Left colon (tissue), 2 donors: ENCODE measurements around the gene ESRRA. TPM values are rescaled to one million over a fixed set of nuclear protein-coding genes. Genes with fewer than 3 reads are reported as not detected.
A peak's percentile ranks its signal among the peaks of the same experiment; 100 is the strongest.
"Not testable (repeated sequence)": the region's sequence is repeated elsewhere in the genome, so short reads cannot be mapped to it uniquely, and the experiment has no call there.

Source experiments
- ATAC-seq: fragments of 200-7000 bp; cut with Tn5 transposase; one replicate; pipeline ENCODE4 v1.9.1; 2020; ENCODE audit warnings: mild to moderate bottlenecking, moderate library complexity
- DNase-seq, 2 donors: peaks; one replicate each; pipeline ENCODE4 v3.0.0-alpha.2; 2020
- intact Hi-C, 2 donors: fragments of 100-400 bp; cut with DNase I in 1 of 2; cut with micrococcal nuclease in 1 of 2; formaldehyde crosslinking; loops; one replicate each; pipeline versions ENCODE4 v1.11.2 to v1.14.0; 2022; cut with DNase I, micrococcal nuclease
- total RNA-seq, 2 donors: library from RNA; stranded (reverse); fragmentation: NEBNext Ultra II Directional; extraction: Animal tissue kit (Norgen Biotek cat#: 25700); gene quantifications; one replicate each; pipeline ENCODE4 v1.2.1, GENCODE V29; 2021
- donor health status: DM: no; HTN: no; CAD: no.
- donor health status: DM: yes; HTN: yes; CAD: no.

Gene ESRRA
- total RNA-seq, 2 donors from 2014 or later = 185 to 212 TPM

DNA sequence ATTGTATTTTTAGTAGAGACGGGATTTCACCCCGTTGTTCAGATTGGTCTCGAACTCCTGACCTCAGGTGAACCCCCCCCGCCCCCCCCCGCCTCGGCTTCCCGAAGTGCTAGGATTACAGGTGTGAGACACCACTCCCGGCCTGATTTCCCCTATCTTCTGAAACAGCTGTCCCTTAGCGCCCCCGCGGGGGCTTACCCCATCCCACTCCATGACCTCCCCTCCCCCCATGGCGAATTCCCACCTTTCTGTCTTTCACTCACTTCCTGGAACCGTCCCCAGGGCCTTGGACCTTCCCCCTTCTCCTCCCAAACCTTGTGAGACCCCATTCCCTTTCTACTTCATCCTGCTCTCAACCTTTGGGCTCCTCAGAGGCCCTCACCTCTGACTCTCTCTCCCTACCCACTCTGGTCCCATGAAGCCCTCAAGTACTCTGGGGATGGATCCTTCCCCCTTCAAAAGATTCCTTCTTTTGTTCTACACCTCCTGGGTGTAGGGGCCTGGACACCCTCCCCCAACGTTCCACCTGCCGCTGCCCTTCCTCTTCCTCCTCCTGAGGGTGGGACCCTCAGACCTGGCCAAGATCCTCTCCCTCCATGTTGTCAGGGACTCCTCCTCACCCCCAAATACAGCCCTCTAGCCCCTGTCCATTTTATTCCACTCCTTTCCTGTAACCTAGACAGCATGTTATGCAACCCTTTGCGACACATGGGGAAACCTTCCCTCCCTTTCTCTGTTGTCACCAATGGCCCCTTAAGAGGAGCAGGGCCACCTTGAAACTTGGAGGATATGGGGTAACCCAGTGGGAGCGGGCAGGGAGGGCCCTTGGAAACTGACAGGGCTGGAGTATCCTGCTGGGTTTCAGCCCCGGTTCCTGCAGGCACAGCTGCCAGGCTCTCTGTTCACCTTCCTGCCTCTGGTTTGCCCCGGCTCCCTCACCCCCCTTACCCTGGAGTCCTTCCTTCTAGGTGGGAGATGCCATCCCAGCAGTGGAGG, 13.7 kb downstream of the ESRRA start:
- DNase-seq (peak in 1 of 2 donors; percentile 61), ATAC-seq (no peak)
- intact Hi-C loops = no loop called here

DNA sequence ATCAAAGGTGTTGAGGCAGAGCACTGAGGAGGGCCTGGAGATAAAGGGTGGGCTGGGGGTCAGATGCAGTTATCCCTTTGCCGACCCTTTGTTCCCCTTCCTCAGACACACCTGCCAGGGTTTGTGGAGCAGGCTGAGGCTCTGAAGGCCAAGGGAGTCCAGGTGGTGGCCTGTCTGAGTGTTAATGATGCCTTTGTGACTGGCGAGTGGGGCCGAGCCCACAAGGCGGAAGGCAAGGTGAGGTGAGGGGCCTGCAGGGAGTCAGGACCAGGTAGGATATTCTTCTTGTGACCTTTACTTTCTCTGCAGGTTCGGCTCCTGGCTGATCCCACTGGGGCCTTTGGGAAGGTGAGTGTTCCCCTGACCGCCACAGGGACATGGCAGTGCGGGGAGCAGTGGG, 15.2 kb downstream of the ESRRA start:
- intact Hi-C loops = no loop called here
- DNase-seq (no peak), ATAC-seq (no peak)

DNA sequence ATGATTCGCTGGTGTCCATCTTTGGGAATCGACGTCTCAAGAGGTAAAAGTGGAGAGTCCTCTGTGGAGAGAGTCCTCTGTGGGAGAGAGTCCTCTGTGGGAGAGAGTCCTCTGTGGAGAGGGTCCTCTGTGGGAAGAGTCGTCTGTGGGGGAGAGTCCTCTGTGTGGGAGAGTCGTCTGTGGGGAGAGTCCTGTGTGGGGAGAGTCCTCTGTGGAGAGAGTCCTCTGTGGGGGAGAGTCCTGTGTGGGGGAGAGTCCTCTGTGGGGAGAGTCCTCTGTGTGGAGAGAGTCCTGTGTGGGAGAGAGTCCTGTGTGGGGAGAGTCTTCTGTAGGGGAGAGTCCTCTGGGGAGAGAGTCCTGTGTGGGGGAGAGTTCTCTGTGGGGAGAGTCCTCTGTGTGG, 15.7 kb downstream of the ESRRA start:
- ATAC-seq (no peak), DNase-seq (no peak)
- intact Hi-C loops = no loop called here

DNA sequence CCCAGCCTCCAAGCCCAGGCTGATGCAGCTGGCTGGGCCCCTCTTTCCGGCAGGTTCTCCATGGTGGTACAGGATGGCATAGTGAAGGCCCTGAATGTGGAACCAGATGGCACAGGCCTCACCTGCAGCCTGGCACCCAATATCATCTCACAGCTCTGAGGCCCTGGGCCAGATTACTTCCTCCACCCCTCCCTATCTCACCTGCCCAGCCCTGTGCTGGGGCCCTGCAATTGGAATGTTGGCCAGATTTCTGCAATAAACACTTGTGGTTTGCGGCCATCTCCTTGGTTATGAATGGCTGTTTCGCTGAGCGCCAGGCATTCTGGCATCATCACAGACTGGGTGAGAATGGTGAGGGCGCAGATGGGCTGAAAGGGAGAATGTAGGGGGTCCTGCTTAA, 16.2 kb downstream of the ESRRA start:
- DNase-seq = peak; percentile 72 to 81
- intact Hi-C loops = no loop called here
- ATAC-seq = peak; percentile 48

DNA sequence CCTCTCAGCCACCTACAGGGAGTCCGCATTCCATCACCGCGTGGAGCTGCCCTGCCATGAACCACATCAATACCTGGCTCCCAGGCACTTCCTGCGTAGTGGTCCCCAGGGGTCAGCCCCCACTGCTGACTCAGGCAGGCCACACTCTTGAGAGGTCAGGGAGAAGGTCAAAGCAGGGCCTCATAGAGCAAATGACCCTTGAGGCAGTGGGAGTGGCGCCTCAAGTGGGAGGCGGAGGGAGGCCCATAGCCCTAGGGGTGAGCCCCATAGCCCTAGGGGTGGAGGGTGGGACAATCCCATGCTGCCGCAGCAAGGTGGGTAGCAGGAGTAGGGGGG, 17.6 kb downstream of the ESRRA start:
- no peak for ATAC-seq
- DNase-seq = no peak
- intact Hi-C loops = no loop called here

DNA sequence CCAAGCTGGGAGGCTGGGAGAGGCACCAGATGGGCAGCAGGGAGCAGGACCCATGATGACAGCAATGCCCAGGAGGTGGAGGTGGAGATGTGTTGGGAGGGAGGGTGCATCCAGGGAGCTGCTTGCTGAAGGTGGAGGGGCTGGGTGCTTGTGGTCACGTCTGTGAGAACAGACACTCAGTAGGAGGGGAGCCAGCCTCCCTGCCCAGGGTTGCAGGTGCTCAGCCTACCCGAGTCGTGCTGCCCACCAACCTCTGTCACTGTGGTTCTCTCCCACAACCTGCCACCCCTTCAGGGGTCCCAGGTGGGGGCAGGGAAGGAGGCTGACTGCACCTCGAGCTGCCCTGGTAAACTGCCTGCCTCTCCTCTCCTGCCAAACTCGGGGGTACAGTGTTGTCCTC, 18.0 kb downstream of the ESRRA start:
- no peak for DNase-seq
- intact Hi-C loops = no loop called here
- no peak for ATAC-seq

DNA sequence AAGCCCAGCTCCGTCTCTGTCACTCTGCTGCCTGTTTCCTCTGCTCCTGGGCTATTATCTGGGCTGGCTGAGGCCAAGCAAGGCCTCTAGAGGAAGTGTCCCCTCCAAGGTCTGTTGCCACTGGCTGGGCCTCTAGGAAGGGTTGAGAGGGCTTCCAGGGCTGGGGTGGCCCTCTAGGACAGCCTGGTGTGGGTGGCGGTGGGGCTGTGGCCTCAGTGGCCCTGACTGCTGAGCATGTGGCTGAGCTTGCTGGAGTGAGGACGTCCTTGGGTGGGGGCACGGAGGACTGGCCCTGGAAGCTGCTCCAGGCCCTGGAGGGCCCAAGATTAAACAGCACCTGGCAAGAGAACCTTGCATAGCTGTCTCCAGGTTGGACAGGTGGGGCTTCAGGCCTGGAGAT, 18.7 kb downstream of the ESRRA start:
- ATAC-seq, intact Hi-C loops, DNase-seq: not testable (repeated sequence)

DNA sequence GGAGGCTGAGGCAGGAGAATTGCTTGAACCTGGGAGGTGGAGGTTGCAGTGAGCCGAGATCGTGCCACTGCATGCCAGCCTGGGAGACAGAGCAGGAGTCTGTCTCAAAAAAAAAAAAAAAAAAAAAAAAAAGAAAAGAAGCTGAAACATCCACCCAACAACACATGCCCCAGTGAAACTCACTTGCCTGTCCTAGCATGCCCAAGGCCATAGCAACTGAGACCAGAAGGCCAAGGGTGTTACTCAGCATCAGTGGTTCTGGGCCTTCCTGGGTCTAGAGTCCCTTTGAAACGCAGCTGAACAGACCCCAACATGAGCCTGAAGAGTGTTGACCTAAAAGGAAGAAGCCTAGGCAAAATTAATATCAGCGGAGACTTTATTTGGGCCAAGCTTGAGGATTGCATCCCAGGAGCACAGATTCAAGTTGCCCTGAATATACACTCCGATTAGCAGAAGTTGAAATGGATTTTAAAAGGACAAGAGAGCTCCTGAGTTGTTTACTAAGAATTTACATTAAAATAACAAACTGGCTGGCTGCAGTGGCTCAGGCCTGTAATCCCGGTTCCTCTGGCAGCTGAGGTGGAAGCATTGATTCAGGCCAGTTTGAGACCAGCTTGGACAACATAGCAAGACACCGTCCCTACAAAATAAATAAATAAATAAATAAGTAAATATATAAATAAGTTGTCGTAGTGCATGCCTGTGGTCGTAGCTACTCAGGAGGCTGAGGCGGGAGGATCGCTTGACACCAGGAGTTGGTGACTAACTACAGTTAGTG, 19.6 kb downstream of the ESRRA start:
- ATAC-seq (no peak), DNase-seq (no peak)
- intact Hi-C loops = no loop called here

DNA sequence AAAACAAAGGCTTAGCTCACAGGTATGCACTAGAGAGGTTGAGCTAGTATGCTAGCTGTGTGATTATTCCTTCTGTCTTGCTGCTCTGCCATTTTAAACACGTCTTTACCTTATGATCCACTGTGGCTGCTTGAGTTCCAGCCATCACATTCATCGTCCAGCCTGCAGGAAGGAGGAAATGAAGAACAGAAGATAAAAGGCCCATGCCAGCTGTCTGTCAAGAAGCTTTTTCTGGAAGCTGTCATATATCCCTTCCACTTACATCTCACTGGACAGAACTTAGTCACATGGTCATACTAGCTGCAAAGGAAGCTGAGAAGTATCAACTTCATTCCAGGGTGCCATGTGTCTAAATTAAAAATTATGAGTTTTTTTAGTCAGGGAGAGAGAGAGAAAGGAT, 22.1 kb downstream of the ESRRA start:
- DNase-seq (no peak), ATAC-seq (no peak)
- intact Hi-C loops = no loop called here

DNA sequence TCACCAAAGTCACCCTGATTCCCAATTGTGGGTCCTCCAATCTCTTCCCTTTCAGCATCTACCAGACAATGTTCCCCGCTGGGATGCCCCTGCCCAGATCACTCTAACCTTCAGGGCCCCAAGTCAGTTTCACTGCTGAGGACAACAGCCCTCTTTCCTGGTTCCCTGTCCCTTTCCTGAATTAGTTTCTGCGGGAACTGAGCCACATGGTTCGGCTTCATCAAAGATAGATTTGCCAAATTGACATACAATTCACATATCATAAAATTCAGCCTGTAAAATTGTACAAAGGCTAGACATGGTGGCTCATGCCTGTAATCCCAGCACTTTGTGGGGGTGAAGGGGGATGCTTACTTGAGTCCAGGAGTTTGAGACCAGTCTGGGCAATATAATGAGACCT, 22.7 kb downstream of the ESRRA start:
- intact Hi-C loops = no loop called here
- DNase-seq (peak in 1 of 2 donors; percentile 53), ATAC-seq (peak; percentile 35)

DNA sequence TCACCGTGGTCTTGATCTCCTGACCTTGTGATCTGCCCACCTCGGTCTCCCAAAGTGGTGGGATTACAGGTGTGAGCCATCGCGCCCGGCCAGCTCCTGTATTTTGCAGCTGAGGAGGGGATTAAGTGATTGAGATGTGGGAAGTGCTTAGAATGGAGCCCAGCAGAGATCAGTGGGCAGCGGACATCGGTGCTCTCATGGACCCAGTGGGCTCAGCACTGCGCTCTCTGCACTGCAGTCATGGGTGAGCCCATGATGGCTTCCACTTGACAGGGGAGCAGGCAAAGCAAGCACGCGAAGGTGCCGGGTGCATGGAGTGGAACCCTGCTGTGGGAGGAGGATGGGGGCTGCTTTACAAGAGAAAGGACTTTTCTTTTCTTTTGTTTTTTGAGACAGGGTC, 25.6 kb downstream of the ESRRA start:
- DNase-seq = no peak

DNA sequence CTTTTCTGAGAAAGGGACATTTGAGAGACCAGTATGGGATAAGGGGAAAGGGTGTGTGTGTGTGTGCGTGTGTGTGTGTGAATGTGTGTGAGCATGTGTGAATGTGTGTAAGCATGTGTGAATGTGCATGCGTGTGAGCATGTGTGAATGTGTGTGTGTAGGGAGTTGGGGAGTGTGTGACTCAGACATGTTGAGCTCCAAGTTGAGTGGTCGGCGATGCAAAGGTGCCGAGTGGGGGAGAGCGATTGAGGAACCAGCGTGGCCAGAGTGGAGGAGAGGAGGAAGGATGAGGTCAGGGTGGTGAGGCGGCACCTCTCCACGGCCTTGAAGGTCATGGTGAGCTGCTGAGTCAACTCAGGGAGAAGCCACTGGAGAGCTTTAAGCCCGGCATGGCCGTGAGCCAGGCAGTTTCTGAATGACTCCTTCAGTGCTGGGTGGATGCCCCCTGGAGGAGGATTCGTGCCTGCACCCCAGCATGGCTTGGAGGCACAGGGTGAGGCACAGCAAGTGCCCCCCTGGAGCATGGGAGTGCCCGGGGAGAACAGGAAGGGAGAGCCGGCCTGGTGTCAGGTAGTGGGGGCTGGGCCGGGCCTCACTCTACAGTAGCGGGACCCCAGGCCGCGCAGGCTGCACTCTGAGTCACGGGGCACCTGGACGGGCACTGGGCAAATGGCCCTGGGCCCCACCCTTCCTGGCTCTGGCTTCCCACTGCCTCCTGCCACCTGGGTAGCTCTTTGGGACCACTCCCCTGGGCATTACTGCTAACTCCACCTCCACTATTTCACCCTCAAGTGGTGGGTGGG, 26.4 kb downstream of the ESRRA start:
- intact Hi-C loops = no loop called here
- ATAC-seq (peak; percentile 61), DNase-seq (peak; percentile 90 to 93)

More for the DNA sequence above, 25.6 kb downstream of the ESRRA start:
- intact Hi-C loops = no loop called here
- ATAC-seq = no peak

DNA sequence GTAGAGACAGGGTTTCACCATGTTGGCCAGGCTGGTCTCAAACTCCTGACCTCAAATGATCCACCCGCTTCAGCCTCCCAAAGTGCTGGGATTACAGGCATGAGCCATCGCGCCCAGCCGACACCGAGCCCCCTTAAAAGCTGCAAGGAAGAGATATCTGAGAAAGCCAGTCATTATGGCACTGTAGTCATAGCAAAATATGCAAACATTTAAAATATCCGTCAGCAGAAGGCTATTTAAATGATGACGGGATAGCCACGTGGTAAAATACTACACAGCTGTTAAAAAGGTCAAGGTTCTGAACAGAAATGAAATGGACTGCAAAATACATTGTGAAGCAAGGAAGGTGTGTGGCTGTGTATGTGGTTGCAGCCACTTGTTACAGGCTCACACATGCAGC, 28.2 kb downstream of the ESRRA start:
- intact Hi-C loops = no loop called here
- no peak for ATAC-seq
- no peak for DNase-seq

DNA sequence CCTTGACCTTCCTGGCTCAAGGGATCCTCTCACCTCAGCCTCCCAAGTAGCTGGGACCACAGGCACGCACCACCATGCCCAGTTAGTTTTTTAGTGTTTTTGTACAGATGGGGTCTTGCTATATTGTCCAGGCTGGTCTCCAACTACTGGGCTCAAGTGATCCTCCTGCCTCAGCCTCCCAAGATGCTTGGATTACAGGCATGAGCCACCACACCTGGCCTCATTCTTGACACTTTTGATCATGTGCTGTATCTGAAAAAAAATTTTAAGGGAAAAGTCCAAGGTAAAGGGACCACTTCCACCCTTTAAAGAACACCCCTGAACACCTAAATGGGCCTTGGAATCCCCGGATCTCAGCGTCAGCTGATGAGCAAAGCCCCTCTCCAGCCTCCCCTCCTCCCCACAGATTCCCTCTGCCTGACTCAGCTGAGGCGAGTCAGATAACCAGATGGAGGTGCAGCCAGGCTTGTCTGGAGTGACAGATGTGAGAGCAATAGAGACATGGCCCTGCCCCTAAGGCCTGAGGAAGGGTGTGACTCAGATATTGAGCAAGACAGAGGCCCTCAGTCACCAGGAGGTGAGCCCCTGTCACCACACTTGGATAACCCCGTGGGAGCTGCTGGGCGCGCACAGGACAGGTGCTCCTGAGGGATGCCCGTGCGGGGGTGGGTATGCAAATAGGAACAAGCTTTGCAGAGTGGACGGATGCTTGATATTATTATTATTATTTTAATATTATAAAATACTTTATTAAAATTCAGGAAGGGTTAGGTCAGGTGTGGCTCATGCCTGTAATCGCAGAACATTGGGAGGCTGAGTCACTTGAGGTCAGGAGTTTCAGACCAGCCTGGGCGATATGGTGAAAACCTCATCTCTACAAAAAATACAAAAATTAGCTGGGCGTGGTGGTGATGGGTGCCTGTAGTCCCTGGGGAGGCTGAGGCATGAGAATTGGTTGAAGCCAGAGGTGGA, 29.7 kb downstream of the ESRRA start:
- ATAC-seq = peak; percentile 73
- DNase-seq = peak; percentile 63 to 87
- intact Hi-C loops = no loop called here

DNA sequence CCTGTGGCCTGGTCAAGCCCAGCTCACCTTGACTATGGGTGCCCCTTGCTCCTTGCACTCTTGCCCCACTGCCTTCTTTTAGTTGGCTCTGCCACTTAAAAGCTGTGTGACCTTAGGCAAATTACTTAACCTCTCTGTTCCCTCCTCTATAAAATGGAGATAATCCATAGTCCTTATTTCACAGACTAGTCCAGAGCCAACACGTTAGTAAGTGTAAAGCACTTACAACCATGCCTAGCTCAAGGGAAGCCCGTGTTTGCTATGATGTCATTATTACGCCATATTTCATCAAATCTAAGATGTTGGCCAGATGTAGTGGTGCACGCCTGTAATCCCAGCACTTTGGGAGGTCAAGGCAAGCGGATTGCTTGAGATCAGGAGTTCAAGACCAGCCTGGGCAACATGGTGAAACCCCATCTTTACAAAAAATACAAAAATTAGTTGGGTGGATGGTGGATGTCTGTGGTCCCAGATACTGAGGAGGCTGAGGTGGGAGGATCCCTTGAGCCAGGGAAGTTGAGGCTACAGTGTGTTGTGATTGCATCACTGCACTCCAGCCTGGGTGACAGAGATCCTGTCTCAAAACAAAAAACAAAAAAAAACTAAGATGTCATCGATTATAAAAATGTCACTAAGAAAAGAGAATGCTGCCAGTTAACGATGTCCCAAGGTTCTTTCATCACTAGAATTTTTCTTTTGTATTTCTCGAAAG, 32.4 kb downstream of the ESRRA start:
- DNase-seq = no peak
- no peak for ATAC-seq
- intact Hi-C loops = no loop called here

DNA sequence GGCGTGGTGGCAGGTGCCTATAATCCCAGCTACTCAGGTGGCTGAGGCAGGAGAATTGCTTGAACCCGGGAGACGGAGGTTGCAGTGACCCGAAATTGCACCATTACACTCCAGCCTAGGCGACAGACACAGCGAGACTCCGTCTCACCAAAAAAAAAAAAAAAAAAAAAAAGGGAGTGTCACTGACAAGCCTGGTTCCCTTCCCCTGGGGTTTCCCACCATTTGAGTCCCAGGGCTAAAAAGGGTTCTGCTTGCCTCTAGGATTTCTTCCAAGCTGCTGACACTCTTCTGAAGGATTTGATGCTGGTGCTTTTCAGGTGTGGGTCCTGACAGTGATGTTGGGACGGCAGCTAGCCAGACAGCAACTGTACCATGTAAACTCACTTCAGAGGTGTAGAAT, 33.4 kb downstream of the ESRRA start:
- DNase-seq (no peak), ATAC-seq (no peak)
- intact Hi-C loops = no loop called here

DNA sequence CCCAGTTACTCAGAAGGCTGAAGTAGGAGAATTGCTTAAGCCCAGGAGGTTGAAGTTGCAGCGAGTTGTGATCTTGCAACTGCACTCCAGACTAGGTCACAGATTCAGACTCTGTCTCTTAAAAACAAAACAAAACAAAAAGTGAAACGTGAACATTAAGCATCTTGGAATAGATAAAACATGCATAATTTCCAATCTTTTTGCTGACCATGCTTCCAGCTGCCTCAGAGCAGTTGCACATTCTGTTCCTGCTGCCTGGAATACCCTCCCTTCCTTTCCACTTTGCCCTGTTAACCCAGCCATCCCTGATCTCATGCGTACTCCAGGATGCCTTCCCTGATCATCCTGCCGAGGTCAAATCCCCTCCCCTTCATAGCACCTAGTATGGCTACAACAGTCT, 34.0 kb downstream of the ESRRA start:
- intact Hi-C loops = no loop called here
- no peak for ATAC-seq
- DNase-seq = no peak
